Measurements from ENCODE around the gene FANCI. TPM values are rescaled to one million over a fixed set of nuclear protein-coding genes. Genes with fewer than 3 reads are reported as not detected.

FANCI gene
- total and polyA plus RNA-seq, 7 experiments from 2014 or later = 4.4 to 132 (median 9.6) TPM

GRCh38 chr15:89356634-89357298 lies 113.0 kb downstream of the FANCI start:
- CTCF ChIA-PET = interaction anchor here (5.2 kb wide), 1 partner anchor 73 kb away, joined by 57 read pairs; no protein-coding TSS in a partner anchor
- Histone ChIP-seq H3K9me3 (ENCODE audit: control insufficient read depth in 2 of 3, low read length in 3 of 3) (no peaks in the 10 kb centered on the region), H3K27ac (ENCODE audit: low read depth, low read length) (no peak overlapping the region), H3K27me3 (ENCODE audit: control insufficient read depth in 2 of 2, insufficient read depth in 2 of 2, low read length in 2 of 2) (peaks cover 8 to 24% of the 10 kb centered on the region in 2 donors), H3K4me1 (ENCODE audit: control insufficient read depth in 2 of 2, insufficient read depth in 2 of 2, low read length in 2 of 2) (peaks cover 4 to 6% of the 10 kb centered on the region in 2 donors), H3K36me3 (ENCODE audit: control insufficient read depth in 2 of 3, insufficient read depth in 3 of 3, low read length in 3 of 3) (no peaks in the 10 kb centered on the region), H3K4me3 (ENCODE audit: low read length) (no peak overlapping the region)
- intact Hi-C loops (cut with micrococcal nuclease) = no loop called here
- Mint-ChIP-seq H3K36me3 (no peaks in the 10 kb centered on the region), H3K4me1 (peaks cover 0 to 20% (median 9%) of the 10 kb centered on the region in 7 donors), H3K9me3 (peaks cover 0 to 5% (median 0%) of the 10 kb centered on the region in 11 donors), H3K27me3 (peaks cover 49 to 81% (median 73%) of the 10 kb centered on the region in 5 donors), H3K27ac (no peak overlapping the region), H3K4me3 (no peak overlapping the region)
- POLR2A ChIA-PET = no interaction called here
- ATAC-seq (no peak), DNase-seq (no peak)

DNA sequence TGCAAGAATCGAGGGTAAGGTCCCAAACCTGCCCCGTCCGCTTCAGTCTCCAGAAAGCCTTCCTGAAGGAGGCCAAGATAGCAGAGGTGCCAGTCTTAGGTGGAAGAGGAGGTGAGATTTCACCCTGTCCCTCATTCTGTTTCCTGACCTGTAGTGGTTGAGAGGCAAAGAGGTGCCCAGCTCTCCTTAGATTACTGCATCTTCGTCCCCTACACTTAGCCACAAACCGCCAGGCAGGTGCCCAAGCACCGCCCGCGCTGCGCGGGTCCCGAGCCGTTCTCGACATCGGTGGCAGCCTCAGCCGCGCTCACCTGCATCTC lies 114.6 kb downstream of the FANCI start:
- Mint-ChIP-seq H3K9me3 (peaks cover 0 to 5% (median 0%) of the 10 kb centered on the region in 11 donors), H3K4me1 (peaks cover 0 to 22% (median 16%) of the 10 kb centered on the region in 7 donors), H3K27ac (peak overlapping the region in 1 of 9 donors; percentile 43), H3K4me3 (peak overlapping the region; percentile 70 to 90 (median 80)), H3K36me3 (no peaks in the 10 kb centered on the region), H3K27me3 (peaks cover 57 to 83% (median 72%) of the 10 kb centered on the region in 5 donors)
- peak overlapping the region; percentile 57 for H3K4me3 ChIP-seq (ENCODE audit: low read length)
- H3K27ac ChIP-seq (ENCODE audit: low read depth, low read length) = no peak overlapping the region
- peaks cover 4 to 10% of the 10 kb centered on the region in 2 donors for H3K4me1 ChIP-seq (ENCODE audit: control insufficient read depth in 2 of 2, insufficient read depth in 2 of 2, low read length in 2 of 2)
- H3K27me3 ChIP-seq (ENCODE audit: control insufficient read depth in 2 of 2, insufficient read depth in 2 of 2, low read length in 2 of 2) = peaks cover 8 to 30% of the 10 kb centered on the region in 2 donors
- POLR2A ChIA-PET = no interaction called here
- no peak for ATAC-seq
- intact Hi-C loops (cut with micrococcal nuclease) = loop anchor here (1.0 to 2.0 kb wide), 7 partner anchors 20 to 198 kb away; partner anchors contain the start of gene POLG (in 1 of the 2)
- H3K9me3 ChIP-seq (ENCODE audit: control insufficient read depth in 2 of 3, low read length in 3 of 3) = no peaks in the 10 kb centered on the region
- peak in 1 of 9 donors; percentile 29 for DNase-seq
- CTCF ChIA-PET = interaction anchor here (0.8 to 5.2 kb wide), 18 partner anchors 10 to 191 kb away, joined by 3 to 57 read pairs (median 5); no protein-coding TSS in a partner anchor
- no peaks in the 10 kb centered on the region for H3K36me3 ChIP-seq (ENCODE audit: control insufficient read depth in 2 of 3, insufficient read depth in 3 of 3, low read length in 3 of 3)

- no peaks in the 10 kb centered on the region for H3K9me3 ChIP-seq (ENCODE audit: control insufficient read depth in 2 of 3, low read length in 3 of 3)
- peaks cover 61 to 83% (median 72%) of the 10 kb centered on the region in 5 donors for H3K27me3 Mint-ChIP-seq
- ATAC-seq (peak; percentile 96), DNase-seq (peak; percentile 61 to 89 (median 80))
- H3K4me3 Mint-ChIP-seq = peak overlapping the region; percentile 70 to 90 (median 80)
- no peaks in the 10 kb centered on the region for H3K36me3 Mint-ChIP-seq
- CTCF ChIA-PET = interaction anchor here (0.8 to 5.2 kb wide), 20 partner anchors 9 to 191 kb away, joined by 3 to 57 read pairs (median 4); no protein-coding TSS in a partner anchor
- no peak overlapping the region for H3K27ac ChIP-seq (ENCODE audit: low read depth, low read length)
- intact Hi-C loops (cut with micrococcal nuclease) = loop anchor here (1.0 to 2.0 kb wide), 8 partner anchors 20 to 197 kb away; partner anchors contain the start of gene POLG (in 1 of the 2)
- POLR2A ChIA-PET = interaction anchor here (0.7 kb wide), 1 partner anchor 71 kb away, joined by 3 read pairs; no protein-coding TSS in a partner anchor
- H3K36me3 ChIP-seq (ENCODE audit: control insufficient read depth in 2 of 3, insufficient read depth in 3 of 3, low read length in 3 of 3) = no peaks in the 10 kb centered on the region
- peak overlapping the region; percentile 57 for H3K4me3 ChIP-seq (ENCODE audit: low read length)
- peaks cover 0 to 5% (median 0%) of the 10 kb centered on the region in 11 donors for H3K9me3 Mint-ChIP-seq
- peaks cover 8 to 33% of the 10 kb centered on the region in 2 donors for H3K27me3 ChIP-seq (ENCODE audit: control insufficient read depth in 2 of 2, insufficient read depth in 2 of 2, low read length in 2 of 2)
- H3K4me1 ChIP-seq (ENCODE audit: control insufficient read depth in 2 of 2, insufficient read depth in 2 of 2, low read length in 2 of 2) = peaks cover 4 to 10% of the 10 kb centered on the region in 2 donors
- peaks cover 0 to 23% (median 16%) of the 10 kb centered on the region in 7 donors for H3K4me1 Mint-ChIP-seq
- peak overlapping the region in 1 of 9 donors; percentile 43 for H3K27ac Mint-ChIP-seq
These were observed 115.1 kb downstream of the FANCI start for GRCh38 chr15:89358755-89359439.

DNA sequence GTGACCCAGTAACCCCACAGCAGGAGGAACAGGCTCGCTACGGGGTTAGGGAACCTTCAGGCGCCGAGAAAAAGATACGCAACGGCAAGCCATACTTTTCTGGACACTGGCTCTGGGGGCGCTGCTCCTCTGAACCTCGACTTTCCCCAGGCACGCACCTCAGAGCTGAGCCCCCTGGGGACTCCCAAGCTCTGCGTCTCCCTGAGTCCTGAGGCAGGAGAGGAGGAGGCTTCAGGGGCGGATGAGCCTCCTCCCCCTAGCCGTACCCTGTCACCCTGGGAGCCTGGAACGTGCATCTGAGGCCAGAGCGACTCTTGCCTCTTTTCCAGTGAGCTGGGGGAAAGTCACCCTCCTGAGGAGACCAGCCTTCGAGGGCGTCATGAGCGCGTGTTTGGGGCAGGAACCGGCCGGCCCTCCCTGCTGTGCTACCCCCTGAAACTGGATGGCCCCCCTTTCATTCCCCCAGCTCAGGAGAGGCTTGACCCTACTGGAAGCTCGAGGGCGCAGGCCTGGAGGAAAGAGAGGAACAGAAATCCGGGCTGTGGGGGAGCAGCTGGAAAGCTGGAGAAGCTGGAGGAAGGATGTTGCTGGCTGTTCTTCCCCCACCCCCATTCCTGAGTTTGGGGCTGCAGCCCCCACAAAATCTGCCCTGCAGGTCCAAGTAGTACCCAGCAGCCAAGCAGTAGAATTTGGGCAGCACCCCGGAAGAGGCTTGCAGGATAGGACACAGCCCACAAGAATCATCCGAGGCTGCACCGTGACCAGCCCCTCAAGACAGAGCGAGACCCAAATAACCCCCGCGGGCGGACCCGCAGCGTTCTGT lies 115.9 kb downstream of the FANCI start:
- Mint-ChIP-seq H3K4me1 (peaks cover 0 to 27% (median 16%) of the 10 kb centered on the region in 7 donors), H3K36me3 (peaks cover 0 to 5% (median 0%) of the 10 kb centered on the region in 5 donors), H3K27me3 (peaks cover 64 to 84% (median 75%) of the 10 kb centered on the region in 5 donors), H3K4me3 (peak overlapping the region in 9 of 10 donors; percentile 16 to 82 (median 53)), H3K9me3 (peaks cover 0 to 5% (median 0%) of the 10 kb centered on the region in 11 donors), H3K27ac (peak overlapping the region in 1 of 9 donors; percentile 13)
- intact Hi-C loops (cut with micrococcal nuclease) = loop anchor here (1.0 to 2.0 kb wide), 5 partner anchors 19 to 153 kb away; no protein-coding TSS in a partner anchor
- Histone ChIP-seq H3K36me3 (ENCODE audit: control insufficient read depth in 2 of 3, insufficient read depth in 3 of 3, low read length in 3 of 3) (no peaks in the 10 kb centered on the region), H3K27me3 (ENCODE audit: control insufficient read depth in 2 of 2, insufficient read depth in 2 of 2, low read length in 2 of 2) (peaks cover 8 to 35% of the 10 kb centered on the region in 2 donors), H3K27ac (ENCODE audit: low read depth, low read length) (no peak overlapping the region), H3K4me1 (ENCODE audit: control insufficient read depth in 2 of 2, insufficient read depth in 2 of 2, low read length in 2 of 2) (peaks cover 4 to 10% of the 10 kb centered on the region in 2 donors), H3K9me3 (ENCODE audit: control insufficient read depth in 2 of 3, low read length in 3 of 3) (no peaks in the 10 kb centered on the region), H3K4me3 (ENCODE audit: low read length) (no peak overlapping the region)
- CTCF ChIA-PET = interaction anchor here (0.8 to 5.2 kb wide), 11 partner anchors 10 to 74 kb away, joined by 3 to 57 read pairs (median 5); no protein-coding TSS in a partner anchor
- ATAC-seq (no peak), DNase-seq (no peak)
- POLR2A ChIA-PET = interaction anchor here (0.7 kb wide), 1 partner anchor 70 kb away, joined by 3 read pairs; no protein-coding TSS in a partner anchor

- ChIA-PET CTCF (interaction anchor here (5.2 kb wide), 1 partner anchor 69 kb away, joined by 57 read pairs; no protein-coding TSS in a partner anchor), POLR2A (no interaction called here)
- no peak for DNase-seq
- H3K36me3 Mint-ChIP-seq = peaks cover 0 to 6% (median 0%) of the 10 kb centered on the region in 5 donors
- Histone ChIP-seq H3K27me3 (ENCODE audit: control insufficient read depth in 2 of 2, insufficient read depth in 2 of 2, low read length in 2 of 2) (peaks cover 8 to 35% of the 10 kb centered on the region in 2 donors), H3K4me3 (ENCODE audit: low read length) (no peak overlapping the region), H3K9me3 (ENCODE audit: control insufficient read depth in 2 of 3, low read length in 3 of 3) (no peaks in the 10 kb centered on the region), H3K36me3 (ENCODE audit: control insufficient read depth in 2 of 3, insufficient read depth in 3 of 3, low read length in 3 of 3) (no peaks in the 10 kb centered on the region), H3K4me1 (ENCODE audit: control insufficient read depth in 2 of 2, insufficient read depth in 2 of 2, low read length in 2 of 2) (peaks cover 4 to 10% of the 10 kb centered on the region in 2 donors), H3K27ac (ENCODE audit: low read depth, low read length) (no peak overlapping the region)
- intact Hi-C loops (cut with micrococcal nuclease) = loop anchor here in 1 of 2 donors (2.0 kb wide), 1 partner anchor 58 kb away; no protein-coding TSS in a partner anchor
- peaks cover 0 to 28% (median 16%) of the 10 kb centered on the region in 7 donors for H3K4me1 Mint-ChIP-seq
- peaks cover 68 to 86% (median 76%) of the 10 kb centered on the region in 5 donors for H3K27me3 Mint-ChIP-seq
- H3K9me3 Mint-ChIP-seq = peaks cover 0 to 5% (median 0%) of the 10 kb centered on the region in 11 donors
- peak overlapping the region in 4 of 10 donors; percentile 33 to 51 (median 34) for H3K4me3 Mint-ChIP-seq
- ATAC-seq = no peak
- peak overlapping the region in 3 of 9 donors; percentile 13 to 38 (median 29) for H3K27ac Mint-ChIP-seq
These were observed 116.7 kb downstream of the FANCI start for GRCh38 chr15:89360294-89360971.

All from naive thymus-derived CD4-positive, alpha-beta T cell (primary cell).